Stimulated activated effector memory CD8-positive, alpha-beta T cell treated with anti-CD3 and anti-CD28 coated beads, Interleukin-12 subunit alpha, Interleukin-12 subunit beta, amount 100 ng/mL, for 72 hours (primary cell): ENCODE results near the gene ABRACL.
A peak's percentile ranks its signal among the peaks of the same experiment; 100 is the strongest.
"Not testable (repeated sequence)": the region's sequence is repeated elsewhere in the genome, so short reads cannot be mapped to it uniquely, and the experiment has no call there.

Source experiments
- ATAC-seq: fragments of 150-1000 bp; cut with Tn5 transposase; 2 replicates; pipeline ENCODE4 v1.10.0; 2021
- DNase-seq, 2 donors: peaks; one replicate each; pipeline ENCODE4 v3.0.0; 2021 to 2022; ENCODE audit warnings: low spot score in 2 of 2
- H3K27ac Mint-ChIP-seq: one replicate; pipeline ENCODE4 v1.8.0; 2022; ENCODE audit warnings: mild to moderate bottlenecking, mixed read lengths
- H3K36me3 Mint-ChIP-seq: one replicate; pipeline ENCODE4 v1.8.0; 2022; ENCODE audit warnings: mild to moderate bottlenecking, mixed read lengths
- H3K4me1 Mint-ChIP-seq: one replicate; pipeline ENCODE4 v1.8.0; 2022; ENCODE audit warnings: mixed read lengths
- H3K4me3 Mint-ChIP-seq: one replicate; pipeline ENCODE4 v1.8.0; 2022; ENCODE audit warnings: mild to moderate bottlenecking, mixed read lengths
- H3K9me3 Mint-ChIP-seq: one replicate; pipeline ENCODE4 v1.8.0; 2022; ENCODE audit warnings: mixed read lengths

ABRACL gene

GRCh38 chr6:139028658-139029469 lies at the start of gene ABRACL:
ABRACL (plus strand) TSS chr6:139028745; CDS start chr6:139034161, 5,416 bp downstream.
- Mint-ChIP-seq H3K9me3 (no peaks in the 10 kb centered on the region), H3K4me1 (peaks cover 31% of the 10 kb centered on the region), H3K27ac (no peak within 1 kb of the TSS), H3K36me3 (peaks cover 17% of the 10 kb centered on the region), H3K4me3 (no peak within 1 kb of the TSS)
- ATAC-seq (peak; percentile 88), DNase-seq (peak; percentile 53 to 87)

- DNase-seq (no peak), ATAC-seq (no peak)
- Mint-ChIP-seq H3K36me3 (no peaks in the 10 kb centered on the region), H3K4me3 (no peak overlapping the region), H3K4me1 (peaks cover 42% of the 10 kb centered on the region), H3K9me3 (no peaks in the 10 kb centered on the region), H3K27ac (peak overlapping the region; percentile 3)
Observed at GRCh38 chr6:138979365-138979764, 49.2 kb upstream of the ABRACL start.

- H3K36me3 Mint-ChIP-seq: no peaks in the 10 kb centered on the region
- DNase-seq: no peak
- peak overlapping the region; percentile 3 for H3K27ac Mint-ChIP-seq
- no peak for ATAC-seq
- H3K4me3 Mint-ChIP-seq: no peak overlapping the region
- peaks cover 36% of the 10 kb centered on the region for H3K4me1 Mint-ChIP-seq
- H3K9me3 Mint-ChIP-seq: no peaks in the 10 kb centered on the region
Observed at GRCh38 chr6:138979813-138980668, 48.5 kb upstream of the ABRACL start.

GRCh38 chr6:138981416-138981815 lies 47.1 kb upstream of the ABRACL start:
- Mint-ChIP-seq H3K4me3 (no peak overlapping the region), H3K27ac (no peak overlapping the region), H3K9me3 (no peaks in the 10 kb centered on the region), H3K4me1 (peaks cover 33% of the 10 kb centered on the region), H3K36me3 (no peaks in the 10 kb centered on the region)
- ATAC-seq: no peak
- no peak for DNase-seq

GRCh38 chr6:138986578-138986977 lies 42.0 kb upstream of the ABRACL start:
- DNase-seq: no peak
- Mint-ChIP-seq H3K9me3 (no peaks in the 10 kb centered on the region), H3K4me3 (no peak overlapping the region), H3K4me1 (peaks cover 9% of the 10 kb centered on the region), H3K27ac (peak overlapping the region; percentile 96), H3K36me3 (peaks cover 11% of the 10 kb centered on the region)
- peak; percentile 22 for ATAC-seq

GRCh38 chr6:138987080-138987642 lies 41.4 kb upstream of the ABRACL start:
- Mint-ChIP-seq H3K9me3 (no peaks in the 10 kb centered on the region), H3K36me3 (peaks cover 11% of the 10 kb centered on the region), H3K4me3 (no peak overlapping the region), H3K4me1 (peaks cover 6% of the 10 kb centered on the region), H3K27ac (peak overlapping the region; percentile 96)
- DNase-seq (no peak), ATAC-seq (no peak)

GRCh38 chr6:138987643-138988468 lies 40.7 kb upstream of the ABRACL start, which contains the start of gene REPS1:
REPS1 (minus strand) TSS chr6:138988253; CDS start chr6:138987682, 571 bp downstream.
- H3K27ac Mint-ChIP-seq: peak within 1 kb of the TSS; percentile 96
- no peaks in the 10 kb centered on the region for H3K9me3 Mint-ChIP-seq
- ATAC-seq: peak; percentile 97
- DNase-seq: peak; percentile 96 to 97
- peaks cover 6% of the 10 kb centered on the region for H3K4me1 Mint-ChIP-seq
- H3K36me3 Mint-ChIP-seq: peaks cover 11% of the 10 kb centered on the region
- H3K4me3 Mint-ChIP-seq: no peak within 1 kb of the TSS

GRCh38 chr6:138988469-138988834 lies 40.1 kb upstream of the ABRACL start:
- DNase-seq (no peak), ATAC-seq (peak; percentile 5)
- no peaks in the 10 kb centered on the region for H3K9me3 Mint-ChIP-seq

GRCh38 chr6:138989098-138989983 lies 39.2 kb upstream of the ABRACL start:
- DNase-seq (no peak), ATAC-seq (no peak)
- Mint-ChIP-seq H3K36me3 (peaks cover 11% of the 10 kb centered on the region), H3K27ac (peak overlapping the region; percentile 96), H3K4me1 (peaks cover 6% of the 10 kb centered on the region), H3K4me3 (no peak overlapping the region), H3K9me3 (no peaks in the 10 kb centered on the region)

More at GRCh38 chr6:138988469-138988834, 40.1 kb upstream of the ABRACL start:
- H3K36me3 Mint-ChIP-seq: peaks cover 11% of the 10 kb centered on the region
- H3K27ac Mint-ChIP-seq: peak overlapping the region; percentile 96
- peaks cover 6% of the 10 kb centered on the region for H3K4me1 Mint-ChIP-seq
- no peak overlapping the region for H3K4me3 Mint-ChIP-seq

- Mint-ChIP-seq H3K36me3 (peaks cover 11% of the 10 kb centered on the region), H3K4me1 (peaks cover 6% of the 10 kb centered on the region), H3K27ac (no peak overlapping the region), H3K9me3 (no peaks in the 10 kb centered on the region), H3K4me3 (no peak overlapping the region)
- ATAC-seq (no peak), DNase-seq (no peak)
Observed at GRCh38 chr6:138991206-138991605, 37.3 kb upstream of the ABRACL start.

- not testable (repeated sequence) for H3K27ac Mint-ChIP-seq, H3K9me3 Mint-ChIP-seq, H3K4me3 Mint-ChIP-seq, DNase-seq, ATAC-seq, H3K4me1 Mint-ChIP-seq, H3K36me3 Mint-ChIP-seq
Observed at GRCh38 chr6:138992965-138993364, 35.6 kb upstream of the ABRACL start.

- DNase-seq, H3K27ac Mint-ChIP-seq, H3K4me1 Mint-ChIP-seq, H3K36me3 Mint-ChIP-seq, ATAC-seq, H3K4me3 Mint-ChIP-seq, H3K9me3 Mint-ChIP-seq: not testable (repeated sequence)
Observed at GRCh38 chr6:138993410-138993809, 35.1 kb upstream of the ABRACL start.

- ATAC-seq: no peak
- H3K9me3 Mint-ChIP-seq: no peaks in the 10 kb centered on the region
- no peaks in the 10 kb centered on the region for H3K36me3 Mint-ChIP-seq
- H3K4me3 Mint-ChIP-seq: no peak overlapping the region
- no peak for DNase-seq
- H3K27ac Mint-ChIP-seq: no peak overlapping the region
- no peaks in the 10 kb centered on the region for H3K4me1 Mint-ChIP-seq
Observed at GRCh38 chr6:138996524-138996923, 32.0 kb upstream of the ABRACL start.

- DNase-seq (no peak), ATAC-seq (no peak)
- Mint-ChIP-seq H3K4me1 (no peaks in the 10 kb centered on the region), H3K9me3 (no peaks in the 10 kb centered on the region), H3K4me3 (no peak overlapping the region), H3K27ac (no peak overlapping the region), H3K36me3 (no peaks in the 10 kb centered on the region)
Observed at GRCh38 chr6:138997136-138997535, 31.4 kb upstream of the ABRACL start.
